Raji (cell line): ENCODE measurements around the gene AGRN.

Source experiments
- POLR2A ChIP-seq: IDR thresholded peaks from 2 replicates; pipeline ENCODE4 v1.6.1; 2011; ENCODE audit warnings: low read depth, low read length, control low read depth; ENCODE audit not compliant: insufficient read depth

AGRN gene

DNA sequence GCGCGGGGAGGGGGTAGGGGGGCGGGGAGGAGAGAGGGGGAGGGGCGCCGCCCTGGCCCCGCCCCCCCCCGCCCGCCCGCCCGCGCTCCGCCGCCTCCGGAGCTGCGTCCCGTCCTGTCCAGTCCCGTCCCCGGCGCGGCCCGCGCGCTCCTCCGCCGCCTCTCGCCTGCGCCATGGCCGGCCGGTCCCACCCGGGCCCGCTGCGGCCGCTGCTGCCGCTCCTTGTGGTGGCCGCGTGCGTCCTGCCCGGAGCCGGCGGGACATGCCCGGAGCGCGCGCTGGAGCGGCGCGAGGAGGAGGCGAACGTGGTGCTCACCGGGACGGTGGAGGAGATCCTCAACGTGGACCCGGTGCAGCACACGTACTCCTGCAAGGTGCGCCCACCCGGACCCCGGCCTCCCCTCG lies at the start of gene AGRN:
TSS of gene AGRN (plus strand) at position 121 of the 405 bp plus-strand sequence. CDS start at position 174, 53 bp downstream.
- no peak for TF ChIP-seq POLR2A

DNA sequence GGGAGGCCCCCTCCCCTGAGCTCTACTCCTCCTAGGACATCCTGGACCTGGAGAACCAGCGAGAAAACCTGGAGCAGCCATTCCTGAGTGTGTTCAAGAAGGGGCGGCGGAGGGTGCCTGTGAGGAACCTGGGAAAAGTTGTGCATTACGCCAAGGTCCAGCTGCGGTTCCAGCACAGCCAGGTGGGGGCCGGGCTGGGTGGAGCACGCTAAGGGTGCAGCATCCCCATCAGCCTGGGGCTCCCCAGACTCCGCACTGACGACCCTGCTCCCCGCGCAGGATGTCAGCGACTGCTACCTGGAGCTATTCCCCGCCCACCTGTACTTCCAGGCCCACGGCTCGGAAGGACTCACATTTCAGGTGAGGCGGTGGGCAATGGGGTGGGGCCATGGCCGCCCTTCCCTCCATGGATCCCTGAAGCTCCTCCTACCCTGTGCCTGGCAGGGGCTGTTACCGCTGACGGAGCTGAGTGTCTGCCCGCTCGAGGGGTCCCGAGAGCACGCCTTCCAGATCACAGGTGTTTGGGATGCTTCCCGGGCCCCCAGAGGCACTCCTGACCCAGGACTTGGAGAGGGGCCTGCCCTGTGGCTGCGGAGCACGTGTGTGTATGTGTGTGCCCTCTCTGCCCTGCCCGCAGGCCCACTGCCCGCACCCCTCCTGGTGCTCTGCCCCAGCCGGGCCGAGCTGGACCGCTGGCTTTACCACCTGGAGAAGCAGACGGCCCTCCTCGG lies 49.5 kb upstream of the AGRN start:
- TF ChIP-seq POLR2A = no peak

DNA sequence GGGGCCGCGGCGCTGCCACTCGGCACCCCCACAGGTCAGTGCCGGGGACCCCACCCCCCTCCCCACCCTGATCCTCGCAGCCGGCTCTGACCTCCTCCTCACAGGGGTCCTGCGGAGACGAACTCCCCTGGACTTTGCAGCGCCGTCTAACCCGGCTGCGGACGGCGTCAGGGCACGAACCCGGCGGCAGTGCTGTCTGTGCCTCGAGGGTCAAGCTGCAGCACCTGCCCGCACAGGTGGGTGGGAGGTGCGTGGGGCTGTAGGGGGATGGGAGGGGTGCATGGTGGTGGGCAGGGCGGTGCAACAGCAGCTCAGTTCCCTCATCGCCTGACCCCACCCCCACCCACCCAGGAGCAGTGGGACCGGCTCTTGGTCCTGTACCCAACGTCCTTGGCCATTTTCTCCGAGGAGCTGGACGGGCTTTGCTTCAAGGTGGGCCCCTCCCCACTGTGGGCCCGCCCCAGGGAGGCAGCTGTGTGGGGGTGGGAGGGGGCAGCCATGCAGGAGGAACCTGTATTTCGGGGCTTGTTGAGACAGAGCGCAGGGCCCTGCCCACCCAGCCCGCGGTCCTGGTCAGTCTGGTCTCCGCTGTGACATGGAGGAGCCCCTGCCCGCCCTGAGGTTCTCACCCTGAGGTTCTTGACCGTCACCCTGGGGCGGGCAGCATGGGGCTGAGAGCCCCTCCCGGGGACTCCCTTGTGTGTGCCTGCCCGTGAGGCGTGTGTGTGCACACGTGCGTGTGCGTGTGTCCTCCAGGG lies 48.8 kb upstream of the AGRN start:
- no peak for TF ChIP-seq POLR2A

DNA sequence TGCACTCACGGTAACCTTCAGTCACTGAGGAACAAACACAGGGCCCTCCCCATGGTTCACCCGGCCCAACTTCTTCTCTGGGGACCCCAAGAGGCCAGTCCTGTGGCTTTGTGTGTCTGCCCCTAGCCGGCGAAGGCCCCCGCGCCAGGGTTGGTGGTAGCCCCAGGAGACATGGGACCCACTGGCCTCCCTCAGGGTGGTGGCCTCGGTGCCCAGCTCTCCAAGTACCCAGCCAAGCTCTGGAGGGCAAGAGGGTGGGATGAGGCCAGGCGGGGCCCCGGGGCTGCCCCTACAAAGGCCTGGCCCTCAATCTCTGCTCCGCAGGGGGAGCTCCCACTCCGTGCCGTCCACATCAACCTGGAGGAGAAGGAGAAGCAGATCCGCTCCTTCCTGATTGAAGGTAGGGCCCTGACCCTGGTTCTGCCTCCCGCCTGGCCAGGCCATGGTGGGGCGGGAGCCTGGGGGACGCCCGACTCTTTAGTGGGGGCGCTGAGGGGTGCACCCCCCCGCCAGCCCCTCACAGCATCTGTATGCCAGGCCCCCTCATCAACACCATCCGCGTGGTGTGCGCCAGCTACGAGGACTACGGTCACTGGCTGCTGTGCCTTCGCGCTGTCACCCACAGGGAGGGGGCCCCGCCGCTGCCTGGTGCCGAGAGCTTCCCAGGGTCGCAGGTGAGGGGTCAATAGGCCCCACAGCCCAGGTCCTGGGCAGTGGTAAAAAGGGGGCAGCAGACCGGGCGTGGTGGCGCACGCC lies 48.0 kb upstream of the AGRN start:
- no peak for TF ChIP-seq POLR2A

DNA sequence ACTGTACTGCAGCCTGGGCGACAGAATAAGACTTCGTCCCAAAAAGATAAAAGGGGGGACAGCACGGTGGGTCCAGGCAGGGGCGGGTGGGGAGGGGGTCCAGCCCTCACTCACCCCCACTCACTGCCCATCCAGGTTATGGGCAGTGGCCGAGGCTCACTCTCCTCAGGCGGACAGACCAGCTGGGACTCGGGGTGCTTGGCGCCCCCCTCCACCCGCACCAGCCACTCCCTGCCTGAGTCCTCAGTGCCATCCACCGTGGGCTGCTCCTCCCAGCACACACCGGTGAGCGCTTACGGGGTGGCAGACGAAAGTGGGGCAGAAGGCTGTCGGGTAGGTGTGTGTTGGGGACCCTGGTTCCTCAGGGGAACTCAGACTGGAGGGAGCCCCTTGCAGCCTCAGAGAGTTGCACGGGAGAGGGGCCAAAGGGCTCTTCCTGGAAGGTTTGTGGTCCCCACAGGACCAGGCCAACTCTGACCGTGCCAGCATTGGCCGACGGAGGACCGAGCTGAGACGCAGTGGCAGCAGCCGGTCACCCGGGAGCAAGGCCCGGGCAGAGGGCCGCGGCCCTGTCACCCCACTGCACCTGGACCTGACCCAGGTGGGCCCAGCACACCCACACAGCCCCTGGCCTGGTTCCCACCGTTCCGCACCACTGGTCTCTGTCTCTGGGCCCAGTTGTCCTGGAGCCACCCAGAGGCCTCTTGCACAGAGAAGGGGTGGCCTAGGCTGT lies 47.0 kb upstream of the AGRN start:
- no peak for TF ChIP-seq POLR2A

DNA sequence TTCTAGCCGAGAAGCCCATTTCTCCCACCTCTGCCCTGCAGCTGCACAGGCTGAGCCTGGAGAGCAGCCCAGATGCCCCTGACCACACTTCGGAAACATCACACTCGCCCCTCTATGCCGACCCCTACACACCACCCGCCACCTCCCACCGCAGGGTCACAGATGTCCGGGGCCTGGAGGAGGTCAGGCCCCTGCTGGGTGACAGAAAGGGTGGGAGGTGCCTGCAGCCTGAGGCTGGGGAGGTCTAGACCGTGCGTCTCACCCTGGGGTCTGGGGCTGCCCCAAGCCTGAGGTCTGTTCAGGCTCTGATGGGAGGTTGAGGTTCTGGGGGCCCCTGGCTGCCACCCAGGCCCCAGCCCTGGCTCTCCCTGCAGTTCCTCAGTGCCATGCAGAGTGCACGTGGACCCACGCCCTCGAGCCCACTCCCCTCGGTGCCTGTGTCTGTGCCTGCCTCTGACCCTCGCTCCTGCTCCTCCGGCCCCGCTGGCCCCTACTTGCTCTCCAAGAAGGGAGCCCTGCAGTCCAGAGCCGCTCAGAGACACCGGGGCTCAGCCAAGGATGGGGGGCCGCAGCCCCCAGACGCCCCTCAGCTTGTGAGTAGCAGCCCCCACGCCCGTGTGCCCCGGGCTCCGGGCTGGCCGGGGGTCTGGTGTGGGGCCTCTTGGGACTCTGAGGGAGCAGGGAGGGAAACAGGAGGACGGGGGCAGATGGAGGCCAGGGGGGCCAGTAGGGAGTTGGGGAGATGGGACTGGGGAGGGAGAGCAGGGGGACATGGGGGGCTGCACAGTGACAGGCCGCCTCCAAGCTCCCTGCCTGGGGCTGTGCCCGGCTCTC lies 46.2 kb upstream of the AGRN start:
- no peak for TF ChIP-seq POLR2A

DNA sequence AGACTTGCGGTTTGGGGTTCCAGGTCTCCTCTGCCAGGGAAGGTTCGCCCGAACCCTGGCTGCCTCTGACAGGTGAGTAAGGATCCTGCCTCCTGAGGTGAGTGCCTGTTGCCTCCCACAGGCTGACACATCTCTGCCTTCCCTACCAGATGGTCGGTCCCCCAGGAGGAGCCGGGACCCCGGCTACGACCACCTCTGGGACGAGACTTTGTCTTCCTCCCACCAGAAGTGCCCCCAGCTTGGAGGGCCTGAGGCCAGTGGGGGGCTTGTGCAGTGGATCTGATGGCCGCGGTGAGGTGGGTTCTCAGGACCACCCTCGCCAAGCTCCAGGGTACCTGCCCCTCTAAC lies 45.7 kb upstream of the AGRN start:
- no peak for TF ChIP-seq POLR2A

DNA sequence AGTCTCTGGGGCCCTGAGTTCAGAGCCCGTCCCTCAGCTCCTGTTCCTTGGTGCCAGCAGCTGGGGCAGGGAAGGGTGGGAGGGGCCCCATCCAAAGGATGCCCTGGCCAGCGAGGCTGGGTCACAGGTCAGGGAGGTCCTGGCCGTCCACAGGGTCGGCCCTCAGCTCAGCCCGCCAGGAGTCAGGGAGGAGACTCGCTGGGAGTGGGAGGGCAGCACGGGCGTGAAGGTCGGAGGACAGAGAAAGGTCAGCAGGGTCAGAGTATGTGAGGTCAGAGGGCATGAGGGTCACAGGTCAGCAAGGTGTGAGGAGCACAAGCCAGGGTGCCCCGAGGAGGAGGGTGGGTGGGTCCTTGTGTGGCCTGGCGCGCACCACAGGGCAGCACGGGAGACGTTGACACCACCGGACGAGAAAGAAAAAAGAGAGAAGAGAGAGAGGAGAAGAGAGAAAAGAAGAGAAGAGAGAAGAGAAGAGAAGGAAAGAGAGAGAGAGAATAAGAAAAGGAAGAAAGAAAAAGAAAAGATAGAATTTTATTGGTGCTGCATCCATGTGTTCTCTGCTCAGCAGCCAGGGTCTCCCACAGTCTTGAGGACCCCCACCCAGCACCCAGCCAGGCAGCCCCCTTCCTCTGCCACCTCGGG lies 45.1 kb upstream of the AGRN start:
- no peak for TF ChIP-seq POLR2A

DNA sequence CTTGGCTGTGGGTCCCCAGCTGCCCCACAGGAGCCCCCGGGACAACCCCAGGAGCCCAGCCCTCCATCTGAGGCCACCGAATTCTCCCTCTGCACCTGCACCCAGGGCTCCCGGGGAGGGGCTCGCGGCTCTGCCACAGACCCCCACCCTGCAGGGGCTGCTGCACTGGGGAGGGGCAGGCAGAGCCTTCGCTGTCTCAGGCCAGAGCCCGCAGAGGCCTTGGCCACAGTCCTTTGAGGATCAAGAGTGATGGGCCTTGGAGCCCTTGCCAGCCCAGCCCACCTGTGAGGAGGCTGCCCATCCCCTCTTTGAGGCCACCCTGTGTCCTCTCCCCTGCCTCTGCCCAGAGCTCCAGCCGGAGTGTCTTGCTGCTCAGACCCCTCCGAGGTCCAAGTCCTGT lies 44.6 kb upstream of the AGRN start:
- TF ChIP-seq POLR2A = no peak

DNA sequence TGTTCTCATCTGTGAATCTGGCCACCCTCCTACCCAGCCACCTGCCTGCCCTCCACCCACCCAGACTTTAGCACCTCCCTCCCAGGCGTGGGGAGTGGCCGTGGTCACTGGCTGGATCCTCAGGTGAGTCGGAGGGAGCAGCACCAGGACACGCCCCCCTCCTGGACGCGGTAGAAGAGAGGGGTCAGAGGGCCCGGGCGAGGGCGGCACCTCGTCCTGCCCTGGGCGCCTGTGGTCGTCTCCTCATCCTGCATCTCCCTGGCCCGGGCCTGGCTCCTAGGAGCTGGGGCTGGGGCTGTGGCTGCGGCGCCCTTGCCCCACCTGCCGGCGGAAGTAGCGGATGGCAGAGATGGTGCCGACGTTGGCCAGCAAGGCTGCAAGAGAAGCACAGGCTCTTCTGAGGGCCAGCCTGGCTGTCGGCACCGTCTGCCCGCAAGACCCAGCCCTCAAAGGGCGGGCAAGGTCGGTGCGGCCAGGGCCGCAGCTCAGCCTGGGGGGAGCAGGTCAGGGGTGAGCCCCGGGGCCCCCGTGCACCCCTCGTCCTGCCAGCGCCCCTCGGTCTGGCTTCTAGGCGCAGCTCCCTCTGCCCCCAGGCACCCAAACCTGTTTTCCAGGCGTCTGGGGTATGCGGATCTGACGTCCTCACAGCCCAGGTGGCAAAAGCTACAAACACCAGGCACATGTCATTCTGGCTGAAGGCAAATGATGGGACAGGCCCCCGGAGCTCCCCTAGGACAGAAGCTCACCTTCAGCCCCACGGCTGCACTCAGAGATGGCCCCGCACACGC lies 43.8 kb upstream of the AGRN start:
- TF ChIP-seq POLR2A = no peak

DNA sequence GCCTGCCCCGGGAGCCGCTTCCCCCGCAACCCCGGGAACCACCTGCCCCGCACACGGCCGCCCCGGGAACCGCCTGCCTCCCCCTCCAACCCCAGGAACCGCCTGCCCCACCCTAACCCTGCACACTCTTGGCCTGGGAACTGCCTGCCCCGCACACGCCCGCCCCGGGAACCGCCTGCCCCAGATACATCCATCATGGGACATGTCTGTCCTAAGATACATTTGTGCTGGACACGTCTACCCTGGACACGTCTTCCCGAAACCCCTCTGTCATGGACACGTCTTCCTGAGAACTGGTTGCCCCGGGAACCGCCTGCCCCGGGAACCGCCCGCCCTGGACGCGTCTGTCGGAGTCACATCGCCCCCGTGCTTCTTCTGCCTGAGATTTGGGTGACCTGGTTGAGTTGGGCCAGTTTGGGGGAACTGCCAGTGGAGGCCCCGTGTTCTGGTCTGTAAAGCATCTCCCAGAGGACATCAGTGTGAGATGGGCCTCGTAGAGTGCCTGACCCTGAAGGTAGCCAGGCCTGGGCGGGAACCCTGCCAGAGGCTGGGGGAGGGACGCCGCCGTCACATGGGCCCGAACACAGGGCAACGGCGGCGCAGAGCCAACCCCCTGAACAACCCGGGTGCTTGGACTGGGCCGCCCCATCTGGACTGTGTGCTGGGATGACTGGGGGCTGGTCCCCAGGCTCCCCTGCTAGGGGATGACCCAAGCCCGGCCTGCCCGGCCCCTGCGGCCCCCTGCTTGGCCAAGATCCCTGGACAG lies 41.7 kb upstream of the AGRN start:
- TF ChIP-seq POLR2A = no peak
